HG02763 (cell line): Measurements from ENCODE around the gene NINJ2.
"Not testable (repeated sequence)": the region's sequence is repeated elsewhere in the genome, so short reads cannot be mapped to it uniquely, and the experiment has no call there.

Source experiments
- ATAC-seq: cut with Tn5 transposase; IDR thresholded peaks from one replicate; pipeline ENCODE4 v1.9.1; 2021; ENCODE audit warnings: mild to moderate bottlenecking, moderate library complexity; ENCODE audit not compliant: unreplicated experiment

Gene NINJ2

DNA sequence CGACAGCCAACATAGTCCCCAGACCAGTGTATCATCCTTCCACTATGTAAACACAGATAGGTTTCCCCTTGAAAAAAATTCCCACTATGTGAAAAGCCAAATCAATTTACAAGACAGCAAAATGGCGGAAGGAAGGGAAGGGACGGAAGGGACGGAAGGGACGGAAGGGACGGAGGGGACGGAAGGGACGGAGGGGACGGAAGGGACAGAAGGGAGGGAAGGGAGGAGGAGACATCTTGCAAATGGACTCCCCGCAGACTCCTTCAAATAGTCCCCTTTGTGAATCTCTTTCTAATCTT is 75.3 kb downstream of the NINJ2 start:
- ATAC-seq: no peak

DNA sequence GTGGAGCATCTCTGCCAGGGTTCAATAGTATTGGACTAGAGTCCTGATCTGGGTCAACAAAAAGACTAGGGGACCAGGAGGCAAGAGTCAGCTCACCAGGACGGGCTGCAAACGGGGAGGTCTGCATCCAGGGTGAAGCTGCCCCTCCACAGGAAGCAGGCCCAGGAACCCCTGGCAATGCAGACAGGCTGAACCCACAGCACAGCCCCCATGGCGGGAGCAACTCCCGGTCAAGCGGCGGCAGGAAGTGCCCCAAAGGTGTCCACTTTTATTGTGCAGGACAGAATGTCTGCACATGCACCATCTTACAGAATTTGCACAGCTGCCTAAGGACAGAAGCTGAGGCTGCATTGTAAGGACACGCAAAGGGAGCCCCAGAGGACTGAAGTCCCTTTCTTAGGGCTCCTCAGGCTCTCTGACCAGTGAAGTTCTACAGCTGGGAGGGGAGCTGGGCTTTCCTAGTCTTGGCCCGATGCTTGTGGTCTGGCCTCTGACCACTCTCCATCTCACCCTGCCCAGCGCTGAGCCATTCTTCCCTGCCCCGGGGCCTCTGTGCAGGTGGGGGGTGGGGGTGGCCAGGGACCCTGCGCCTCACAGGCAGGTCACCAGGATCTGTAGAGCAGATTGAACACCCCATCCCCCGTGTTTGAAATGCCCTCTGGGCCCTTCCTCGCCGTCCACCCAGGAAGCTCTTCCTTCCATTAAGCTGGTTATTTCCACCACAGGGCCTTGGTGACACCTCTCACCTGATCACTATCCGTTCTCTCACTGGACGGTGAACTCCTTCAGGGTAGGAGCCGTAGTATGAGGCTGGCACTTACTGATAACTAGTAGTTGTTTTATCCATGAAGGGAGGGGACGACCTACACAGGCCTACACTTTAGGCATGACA is 75.9 kb downstream of the NINJ2 start:
- no peak for ATAC-seq

DNA sequence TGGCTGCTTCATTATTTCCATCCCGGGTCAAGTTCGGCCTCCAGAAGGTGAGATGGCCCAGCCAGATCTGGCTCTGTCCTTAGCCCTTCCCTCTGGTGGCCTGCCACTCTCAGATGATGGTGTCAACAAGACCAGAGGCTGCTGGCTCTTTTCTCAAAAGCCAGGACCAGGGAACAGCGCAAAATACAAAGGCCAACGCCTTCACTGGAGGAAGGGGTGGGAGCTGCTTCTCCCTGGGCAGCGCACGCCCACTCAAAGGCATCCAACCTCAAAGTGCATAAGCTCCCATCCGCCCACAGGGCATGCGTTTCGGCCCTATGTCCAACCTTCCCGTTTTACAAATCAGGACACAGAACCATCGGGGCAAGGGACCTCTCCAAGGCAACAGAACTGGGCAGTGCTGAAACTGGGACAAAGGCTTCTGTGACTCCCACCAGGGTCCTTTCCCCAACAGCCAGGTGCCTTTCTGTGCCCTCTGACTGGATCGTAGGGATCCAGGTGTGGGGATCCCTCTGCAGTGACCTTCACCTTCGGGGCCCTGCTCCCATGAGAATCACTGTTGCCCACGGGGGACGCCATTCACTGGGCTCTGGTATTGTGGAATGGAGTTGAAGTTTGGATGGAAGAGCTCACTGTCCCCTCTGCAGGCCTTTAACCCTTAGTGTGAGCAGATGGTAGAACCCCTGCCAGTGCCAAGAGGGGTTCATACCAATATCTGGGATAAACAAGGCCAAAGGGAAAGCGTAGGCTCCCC is 76.8 kb downstream of the NINJ2 start:
- no peak for ATAC-seq

DNA sequence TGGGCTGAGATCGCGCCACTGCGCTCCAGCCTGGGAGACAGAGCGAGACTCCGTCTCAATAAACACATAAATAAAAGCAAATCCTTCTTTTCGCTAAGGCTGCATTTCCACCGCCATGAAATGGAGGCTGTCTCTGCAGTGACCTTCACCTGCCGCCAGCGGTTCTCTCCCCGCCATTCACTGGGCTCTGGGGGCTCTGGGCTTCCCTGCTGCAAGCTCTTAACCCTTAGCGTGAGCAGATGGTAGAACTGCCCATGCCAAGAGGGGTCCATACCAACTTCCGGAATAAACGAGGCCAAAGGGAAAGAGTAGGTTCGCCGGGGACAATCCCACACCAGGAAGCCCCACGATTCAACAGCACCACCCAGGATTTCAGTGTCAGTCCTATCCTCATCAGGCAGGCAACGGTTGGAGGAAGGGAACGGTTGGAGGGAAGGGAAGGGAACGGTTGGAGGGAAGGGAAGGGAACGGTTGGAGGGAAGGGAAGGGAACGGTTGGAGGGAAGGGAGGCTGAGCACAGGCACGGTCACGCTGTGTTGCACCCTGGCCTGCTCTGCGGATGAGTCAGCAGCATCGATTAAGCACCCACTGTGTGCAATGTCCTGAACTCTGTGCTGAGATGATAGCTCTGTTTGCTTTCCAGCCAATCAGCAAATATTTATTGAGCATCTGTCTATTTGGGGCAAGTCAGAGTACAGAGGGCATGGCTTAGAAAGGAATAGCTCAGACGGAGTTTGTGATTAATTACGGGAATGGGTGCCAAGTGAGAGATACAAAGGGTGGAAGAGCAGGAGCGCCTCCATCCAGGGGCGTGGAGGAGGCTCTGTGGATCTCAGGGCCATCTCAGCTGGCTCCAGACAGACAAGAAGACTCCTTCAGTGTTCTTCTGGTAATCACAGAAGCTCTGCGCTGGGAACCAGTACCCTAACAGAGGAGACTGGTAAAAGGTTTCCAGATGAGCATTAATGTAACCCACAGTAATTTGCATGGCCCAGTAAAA is 77.9 kb downstream of the NINJ2 start:
- ATAC-seq: no peak

DNA sequence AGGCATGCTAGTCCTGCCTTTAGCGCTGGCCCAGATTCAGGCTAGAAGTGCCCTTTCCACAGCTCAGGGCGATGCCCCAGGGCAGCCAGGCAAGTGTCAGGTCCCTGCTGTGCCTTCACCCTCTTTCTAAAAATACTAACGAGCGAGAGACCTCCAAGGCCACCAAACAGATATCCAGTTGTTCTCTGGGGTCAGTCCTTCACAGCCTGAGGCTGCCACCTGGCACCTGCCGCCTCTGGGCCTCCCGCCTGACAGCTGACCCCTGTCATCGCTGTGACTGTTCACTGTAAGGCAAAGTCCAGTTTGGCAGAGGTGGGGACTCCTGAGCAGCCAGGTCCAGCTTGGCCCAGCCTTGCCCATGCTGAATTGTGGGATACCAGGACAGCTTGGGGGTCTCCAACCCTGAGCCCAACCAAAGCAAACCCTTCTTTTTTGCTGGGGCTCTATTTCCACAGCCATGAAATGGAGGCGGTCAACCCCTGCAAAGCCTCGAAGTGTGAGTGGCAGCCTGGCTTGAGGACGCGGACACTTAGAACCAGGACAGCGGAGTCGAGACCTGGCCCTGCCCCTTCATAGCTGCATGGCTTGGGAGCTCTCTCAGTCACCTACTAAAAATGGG is 79.9 kb downstream of the NINJ2 start:
- no peak for ATAC-seq

DNA sequence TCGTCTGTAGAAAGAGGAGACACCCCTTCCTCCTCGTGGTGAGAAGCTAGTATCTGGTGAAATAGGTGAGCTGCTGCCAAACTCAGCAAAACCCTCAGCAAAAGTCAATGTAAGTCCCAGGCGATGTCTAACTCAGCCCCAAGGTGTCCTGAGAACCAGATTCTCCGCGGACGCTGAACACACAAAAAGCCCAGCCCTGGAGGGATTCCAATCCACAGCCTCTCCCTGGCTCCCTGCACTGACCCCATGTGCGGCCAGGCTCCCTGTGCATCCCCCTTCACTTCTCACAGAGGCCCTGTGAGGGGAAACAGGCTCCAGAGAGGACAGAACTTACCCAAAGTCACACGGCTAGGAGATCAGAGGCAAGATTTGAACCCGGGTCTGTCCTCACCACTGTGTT is 81.5 kb downstream of the NINJ2 start:
- ATAC-seq: no peak

DNA sequence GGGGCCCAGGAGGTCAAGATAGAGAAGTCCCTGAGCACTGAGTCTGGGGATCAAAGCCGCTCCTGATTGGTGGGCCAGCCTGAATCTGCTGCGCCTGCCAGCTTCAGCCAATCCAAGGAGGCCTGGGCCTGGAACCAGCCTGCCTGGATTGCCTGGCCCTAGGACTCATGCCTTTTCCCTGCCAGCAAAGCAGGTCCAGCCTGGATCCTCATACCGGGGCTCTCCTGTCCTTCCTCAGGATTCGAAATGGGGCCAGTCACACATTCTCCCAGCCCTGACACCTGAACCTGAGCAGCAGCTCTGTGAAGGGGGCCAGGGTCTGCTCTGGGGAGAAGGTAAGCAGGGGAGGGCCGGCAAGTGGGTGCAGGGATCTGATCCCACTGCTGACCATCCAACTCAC is 81.9 kb downstream of the NINJ2 start:
- no peak for ATAC-seq

DNA sequence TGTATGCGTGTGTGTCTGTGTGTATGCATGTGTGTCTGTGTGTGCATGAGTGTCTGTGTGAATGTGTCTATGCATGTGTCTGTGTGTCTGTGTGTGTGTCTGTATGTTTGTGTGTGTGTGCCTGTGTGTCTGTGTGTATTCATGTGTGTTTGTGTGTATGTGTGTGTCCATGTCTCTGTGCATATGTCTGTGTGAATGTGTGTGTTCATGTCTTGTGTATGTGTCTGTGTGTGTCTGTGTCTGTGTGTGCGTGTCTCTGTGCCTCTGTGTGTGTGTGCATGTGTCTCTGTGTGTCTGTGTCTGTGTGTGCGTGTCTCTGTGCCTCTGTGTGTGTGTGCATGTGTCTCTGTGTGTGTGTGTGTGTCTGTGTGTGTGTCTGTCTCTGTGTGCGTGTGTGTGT is 82.4 kb downstream of the NINJ2 start:
- no peak for ATAC-seq

DNA sequence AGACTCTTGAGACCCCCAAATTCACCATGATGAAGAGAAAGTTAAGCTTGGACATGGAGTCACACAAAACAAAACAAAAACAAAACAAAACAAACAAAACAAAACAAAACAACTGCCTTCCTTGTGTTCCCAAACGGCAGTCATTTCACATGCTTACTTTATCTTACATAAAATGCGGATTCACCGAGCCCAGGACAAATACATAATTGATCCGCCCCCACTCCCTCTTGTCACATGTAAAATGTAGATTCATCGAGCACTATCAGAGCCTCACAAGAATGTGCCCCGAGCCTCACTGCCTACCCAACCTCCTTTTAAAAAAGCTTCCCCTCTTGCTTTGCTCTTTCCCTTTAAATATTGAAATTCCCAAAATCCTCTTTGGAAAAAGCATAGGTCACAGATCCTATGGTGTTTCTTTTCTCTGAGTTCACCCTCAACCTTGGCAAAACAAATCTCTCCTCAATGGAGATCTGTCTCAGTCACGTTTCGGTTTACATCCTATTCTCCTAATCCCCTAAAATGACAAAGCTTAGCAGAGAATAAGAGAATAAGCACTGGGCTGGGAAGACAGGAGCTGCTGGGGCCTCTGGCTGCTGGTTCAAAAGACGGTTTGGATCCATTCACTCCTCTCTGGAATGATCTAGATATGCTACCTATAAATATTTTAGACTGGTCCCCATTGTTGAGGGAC is 83.7 kb downstream of the NINJ2 start:
- no peak for ATAC-seq

DNA sequence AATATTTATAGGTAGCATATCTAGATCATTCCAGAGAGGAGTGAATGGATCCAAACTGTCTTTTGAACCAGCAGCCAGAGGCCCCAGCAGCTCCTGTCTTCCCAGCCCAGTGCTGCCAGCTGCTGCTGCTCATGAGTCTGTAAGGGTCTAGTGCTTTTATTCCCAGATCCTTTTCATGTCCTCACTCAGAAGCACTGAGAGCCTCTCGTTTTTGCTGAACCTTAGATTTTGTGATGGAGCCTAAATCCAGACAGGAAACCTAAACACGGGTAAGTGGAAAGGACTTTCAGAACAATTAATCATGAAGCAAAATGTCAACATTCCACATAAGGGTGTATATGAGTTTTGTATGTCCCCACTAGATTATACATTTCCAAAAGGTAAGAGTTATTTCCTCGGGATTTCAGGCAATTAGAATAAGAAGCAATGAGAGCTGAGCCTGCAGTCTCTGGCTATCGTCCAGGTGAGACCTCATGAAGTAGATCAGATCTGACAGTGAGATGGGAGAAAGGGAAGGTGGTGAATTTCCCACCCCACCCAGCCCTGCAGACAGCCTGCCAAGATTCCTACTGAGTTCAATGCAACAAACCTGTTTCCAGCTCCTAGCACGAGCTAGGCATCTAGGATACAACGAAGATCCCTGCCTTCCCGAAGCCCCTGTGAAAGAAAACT is 84.4 kb downstream of the NINJ2 start:
- ATAC-seq: no peak

DNA sequence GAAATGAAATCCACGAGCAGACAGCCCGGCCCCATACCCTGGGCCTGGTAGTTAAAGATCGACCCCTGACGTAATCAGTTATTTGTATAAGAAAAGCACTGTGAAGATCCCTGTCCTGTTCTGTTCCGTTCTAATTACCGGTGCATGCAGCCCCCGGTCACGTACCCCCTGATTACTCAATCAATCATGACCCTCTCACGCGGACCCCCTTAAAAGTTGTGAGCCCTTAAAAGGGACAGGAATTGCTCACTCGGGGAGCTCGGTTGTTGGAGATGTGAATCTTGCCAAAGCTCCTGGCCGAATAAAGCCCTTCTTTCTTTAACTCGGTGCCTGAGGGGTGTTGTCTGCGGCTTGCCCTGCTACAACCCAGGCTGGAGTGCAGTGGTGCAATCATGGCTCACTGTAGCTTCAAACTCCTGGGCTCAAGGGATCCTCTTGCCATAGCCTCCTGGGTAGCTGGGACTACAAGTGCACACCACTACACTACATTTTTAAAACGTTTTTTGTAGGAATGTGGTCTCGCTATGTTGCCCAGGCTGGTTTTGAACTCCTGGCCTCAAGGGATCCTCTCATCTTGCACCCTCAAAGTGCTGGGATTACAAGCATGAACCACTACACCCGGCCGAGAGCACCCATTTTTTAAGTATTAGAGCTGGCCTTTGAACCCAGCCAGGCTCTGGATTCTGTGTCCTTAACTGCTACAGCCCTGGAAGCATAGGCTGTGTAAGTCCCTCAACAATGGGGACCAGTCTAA is 85.1 kb downstream of the NINJ2 start:
- not testable (repeated sequence) for ATAC-seq

DNA sequence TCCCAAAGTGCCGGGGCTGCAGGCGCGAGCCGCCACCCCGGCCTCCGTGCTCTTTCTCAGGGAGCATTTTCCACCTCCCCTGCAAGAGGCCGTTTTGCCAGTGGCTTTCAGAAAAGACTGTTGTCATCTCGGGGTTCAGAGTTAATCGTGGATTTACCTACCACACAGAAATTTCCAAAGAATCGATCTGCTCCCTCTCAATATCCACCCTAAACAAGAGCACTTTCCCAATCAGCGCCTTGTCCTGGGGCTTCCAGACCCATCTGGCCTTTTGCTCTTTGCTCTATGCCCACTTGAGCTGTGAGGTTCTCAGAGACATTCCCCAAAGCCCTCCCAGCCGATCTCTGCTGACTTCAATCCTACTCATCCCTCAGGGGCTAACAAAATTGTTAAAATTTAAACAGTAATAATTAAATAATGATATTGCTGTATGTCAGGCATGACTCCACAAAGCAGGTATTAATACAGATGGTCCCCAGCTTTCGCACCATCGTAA is 86.6 kb downstream of the NINJ2 start:
- no peak for ATAC-seq

DNA sequence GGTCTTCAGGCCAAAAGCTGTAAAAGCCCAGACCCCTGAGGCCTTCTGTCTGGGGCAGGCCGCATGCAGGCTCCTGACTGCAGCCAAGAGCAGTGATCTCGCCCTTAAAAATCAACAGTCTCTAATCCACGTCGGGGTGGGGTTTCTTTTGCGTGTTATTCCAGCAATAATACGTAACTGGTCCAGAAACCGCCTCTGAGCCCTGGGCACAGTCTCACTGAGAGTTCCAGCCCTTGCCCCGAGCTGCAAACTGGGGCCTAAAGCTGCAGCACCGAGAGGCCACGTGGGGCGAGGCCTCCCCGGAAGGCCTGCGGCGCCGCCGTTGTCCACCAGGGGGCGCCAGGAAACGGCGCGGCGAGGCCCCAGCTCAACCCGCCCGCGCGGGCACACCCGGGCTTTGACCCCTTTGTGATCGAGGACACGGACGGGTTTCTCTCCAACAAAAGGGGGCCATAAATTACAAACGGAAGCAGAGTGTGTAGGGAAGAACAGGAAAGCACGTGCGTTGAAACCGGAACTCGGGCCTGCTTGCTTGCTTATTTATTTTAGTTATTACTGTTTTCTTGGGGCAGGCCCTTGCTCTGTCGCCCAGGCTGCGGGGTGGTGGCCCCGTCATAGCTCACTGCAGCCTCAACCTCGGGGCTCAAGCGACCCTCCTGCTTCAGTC is 87.2 kb downstream of the NINJ2 start:
- no peak for ATAC-seq

DNA sequence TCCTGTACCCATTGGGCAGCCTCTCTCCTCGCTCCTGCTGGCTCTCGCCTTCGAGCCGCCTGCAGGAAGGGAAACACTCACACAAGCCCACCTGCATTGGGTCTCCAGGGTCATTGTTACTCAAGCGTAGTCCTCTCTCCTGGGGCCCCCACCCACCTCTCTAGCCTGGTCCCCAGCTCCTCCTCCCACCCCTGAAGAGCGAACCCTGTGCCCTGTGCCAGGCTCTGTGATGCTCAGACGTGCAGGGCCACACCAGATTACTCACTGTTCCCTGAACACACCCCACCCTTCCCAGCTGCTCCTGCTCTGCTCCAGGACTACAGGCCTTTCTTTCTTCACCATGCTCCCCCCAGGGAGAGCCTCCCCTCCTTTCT is 88.1 kb downstream of the NINJ2 start:
- no peak for ATAC-seq

DNA sequence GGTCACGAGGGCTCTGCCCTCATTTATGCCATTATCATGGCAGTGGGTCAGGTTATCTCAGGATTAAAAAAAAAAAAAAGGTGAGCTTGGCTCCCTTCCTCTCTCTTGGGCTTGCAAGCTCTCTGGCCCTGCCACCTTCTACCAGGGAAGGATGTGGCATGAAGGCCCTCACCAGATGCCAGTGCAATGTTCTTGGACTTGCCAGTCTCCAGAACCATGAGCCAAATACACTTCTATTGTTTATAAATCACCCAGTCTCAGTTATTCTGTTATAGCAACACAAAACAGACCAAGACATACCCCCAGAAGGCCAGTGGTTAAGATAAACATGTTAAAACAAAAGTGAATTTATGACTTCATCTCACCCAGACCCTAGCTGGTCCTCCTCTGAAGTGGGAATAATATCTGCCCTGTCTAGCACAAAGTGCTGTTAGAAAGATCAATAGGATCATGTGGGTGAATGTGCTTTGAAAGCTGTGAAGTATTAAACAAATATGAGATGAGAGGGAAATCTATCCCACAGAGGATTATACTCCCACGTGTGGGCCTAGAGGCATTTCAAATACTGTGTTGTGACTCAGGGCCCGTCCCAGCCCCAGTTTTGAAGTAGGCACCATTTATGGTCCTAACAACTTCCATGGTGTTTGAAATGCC is 88.6 kb downstream of the NINJ2 start:
- no peak for ATAC-seq

DNA sequence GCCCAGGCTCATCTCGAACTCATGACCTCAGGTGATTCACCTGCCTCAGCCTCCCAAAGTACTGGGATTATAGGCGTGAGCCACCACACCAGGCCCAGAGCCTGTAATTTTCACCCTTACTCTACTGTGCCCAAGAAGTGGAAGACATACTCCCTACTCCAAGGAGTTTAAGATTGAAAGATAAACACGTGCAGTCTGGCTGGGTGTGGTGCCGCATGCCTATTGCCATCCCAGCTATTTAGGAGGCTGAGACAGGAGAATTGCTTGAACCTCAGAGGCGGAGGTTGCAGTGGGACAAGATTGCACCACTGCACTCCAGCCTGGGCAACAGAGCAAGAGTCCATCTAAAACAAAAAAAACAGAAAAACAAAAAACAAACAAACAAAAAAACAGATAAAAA is 90.0 kb downstream of the NINJ2 start:
- no peak for ATAC-seq

DNA sequence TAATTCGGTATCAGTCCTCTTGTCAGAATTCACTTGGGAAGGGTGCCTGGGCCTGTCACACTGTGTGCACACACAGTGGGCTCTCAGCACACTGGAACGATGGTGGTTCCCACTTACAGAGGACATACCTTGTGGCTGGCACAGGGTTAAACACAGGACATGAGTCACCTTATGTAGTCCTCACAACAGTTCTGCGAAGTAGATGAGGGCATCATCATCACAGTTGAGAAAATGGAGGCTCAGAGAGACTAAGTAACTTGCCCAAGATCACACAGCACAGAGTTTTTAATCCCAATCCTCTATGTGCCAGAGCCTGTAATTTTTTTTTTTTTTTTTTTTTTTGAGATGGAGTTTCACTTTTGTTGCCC is 90.7 kb downstream of the NINJ2 start:
- no peak for ATAC-seq
